Left ventricle myocardium inferior (tissue), 1 donor: Measurements from ENCODE around the gene HERC2. TPM values are rescaled to one million over a fixed set of nuclear protein-coding genes. Genes with fewer than 3 reads are reported as not detected.
"Not testable (repeated sequence)": the region's sequence is repeated elsewhere in the genome, so short reads cannot be mapped to it uniquely, and the experiment has no call there.

Experiments used
- DNase-seq: peaks from one replicate; pipeline ENCODE4 v3.0.0-alpha.2; 2020
- H3K27ac ChIP-seq: fragments of 200-600 bp; replicated peaks from 2 replicates; pipeline ENCODE4 v1.8.0; 2021
- H3K27me3 ChIP-seq: fragments of 200-600 bp; 2 replicates; pipeline ENCODE4 v1.8.0; 2021; ENCODE audit warnings: low read depth
- H3K36me3 ChIP-seq: fragments of 200-600 bp; 2 replicates; pipeline ENCODE4 v1.8.0; 2021
- H3K4me1 ChIP-seq: fragments of 200-600 bp; 2 replicates; pipeline ENCODE4 v1.8.0; 2021
- H3K4me3 ChIP-seq: fragments of 200-600 bp; 2 replicates; pipeline ENCODE4 v1.8.0; 2021; ENCODE audit warnings: mild to moderate bottlenecking, moderate library complexity
- H3K9me3 ChIP-seq: fragments of 200-600 bp; replicated peaks from 2 replicates; pipeline ENCODE4 v1.8.0; 2021
- intact Hi-C: fragments of 100-400 bp; cut with micrococcal nuclease; formaldehyde crosslinking; loops from one replicate; pipeline ENCODE4 v1.11.0; 2022
- total RNA-seq: library from RNA; stranded (reverse); fragmentation: NEBNext Ultra II Directional; extraction: Animal tissue kit (Norgen Biotek cat#: 25700); gene quantifications from one replicate; pipeline ENCODE4 v1.2.1, GENCODE V29; 2021
- TF ChIP-seq, protein P1 (sequence below): fragments of 200-600 bp; IDR thresholded peaks from 2 replicates; pipeline ENCODE4 v1.8.0; 2021; ENCODE audit warnings: antibody characterized with exemption, mild to moderate bottlenecking, borderline replicate concordance
- donor health status: DM: no; HTN: yes; CAD: no; lungs with severe emphysema.

The HERC2 gene
- total RNA-seq, 1 donor from 2014 or later = 45.8 TPM

DNA sequence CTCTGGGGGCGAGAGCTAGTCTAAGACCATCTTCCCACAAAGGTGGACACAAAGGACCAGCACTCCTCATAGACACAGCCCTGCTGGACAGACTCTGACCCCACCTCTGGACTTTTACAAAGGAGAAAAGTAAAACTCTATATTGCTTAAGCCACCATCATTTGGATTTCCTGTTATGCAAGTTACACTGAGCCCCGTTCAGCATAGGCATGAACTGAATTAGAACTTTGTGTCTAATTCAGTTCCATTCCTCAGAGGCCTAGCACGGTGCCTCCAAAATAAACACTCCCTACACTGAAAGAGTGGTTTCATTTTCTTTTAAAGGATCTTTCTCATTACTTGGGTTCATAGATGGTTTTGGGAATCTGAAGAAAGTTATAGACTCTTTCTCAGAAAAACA, 143.7 kb downstream of the HERC2 start:
- no peak for DNase-seq
- peak overlapping the region; percentile 31 for H3K27ac ChIP-seq
- no peak overlapping the region for H3K4me3 ChIP-seq
- TF ChIP-seq, protein P1, sequence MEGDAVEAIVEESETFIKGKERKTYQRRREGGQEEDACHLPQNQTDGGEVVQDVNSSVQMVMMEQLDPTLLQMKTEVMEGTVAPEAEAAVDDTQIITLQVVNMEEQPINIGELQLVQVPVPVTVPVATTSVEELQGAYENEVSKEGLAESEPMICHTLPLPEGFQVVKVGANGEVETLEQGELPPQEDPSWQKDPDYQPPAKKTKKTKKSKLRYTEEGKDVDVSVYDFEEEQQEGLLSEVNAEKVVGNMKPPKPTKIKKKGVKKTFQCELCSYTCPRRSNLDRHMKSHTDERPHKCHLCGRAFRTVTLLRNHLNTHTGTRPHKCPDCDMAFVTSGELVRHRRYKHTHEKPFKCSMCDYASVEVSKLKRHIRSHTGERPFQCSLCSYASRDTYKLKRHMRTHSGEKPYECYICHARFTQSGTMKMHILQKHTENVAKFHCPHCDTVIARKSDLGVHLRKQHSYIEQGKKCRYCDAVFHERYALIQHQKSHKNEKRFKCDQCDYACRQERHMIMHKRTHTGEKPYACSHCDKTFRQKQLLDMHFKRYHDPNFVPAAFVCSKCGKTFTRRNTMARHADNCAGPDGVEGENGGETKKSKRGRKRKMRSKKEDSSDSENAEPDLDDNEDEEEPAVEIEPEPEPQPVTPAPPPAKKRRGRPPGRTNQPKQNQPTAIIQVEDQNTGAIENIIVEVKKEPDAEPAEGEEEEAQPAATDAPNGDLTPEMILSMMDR = no peak
- peaks cover 16% of the 10 kb centered on the region for H3K4me1 ChIP-seq
- H3K36me3 ChIP-seq = peaks cover 80% of the 10 kb centered on the region
- intact Hi-C loops = no loop called here
- H3K9me3 ChIP-seq = no peaks in the 10 kb centered on the region
- H3K27me3 ChIP-seq = no peaks in the 10 kb centered on the region

DNA sequence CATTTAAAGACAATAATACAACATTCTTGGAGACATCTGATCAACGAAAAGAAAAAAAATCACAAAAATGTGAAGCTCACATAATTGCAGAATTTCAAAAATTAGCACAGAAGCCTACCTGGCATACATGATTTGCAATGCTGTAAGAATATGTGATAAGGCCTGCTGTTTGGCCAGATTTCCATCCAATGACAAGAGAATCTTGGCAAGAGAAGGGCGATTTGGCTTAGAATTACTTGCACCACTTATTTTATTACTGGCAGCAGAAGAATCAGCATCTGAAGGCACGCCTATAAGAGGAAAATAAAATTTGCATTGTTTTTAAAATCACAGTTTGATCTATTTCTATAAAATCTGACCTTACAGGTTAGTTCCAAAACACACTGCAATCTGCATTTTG, 152.6 kb downstream of the HERC2 start:
- Histone ChIP-seq H3K36me3 (peaks cover 86% of the 10 kb centered on the region), H3K27me3 (no peaks in the 10 kb centered on the region), H3K9me3 (no peaks in the 10 kb centered on the region), H3K4me3 (no peak overlapping the region), H3K4me1 (peaks cover 32% of the 10 kb centered on the region), H3K27ac (no peak overlapping the region)
- DNase-seq = no peak
- TF ChIP-seq, protein P1 = no peak
- intact Hi-C loops = no loop called here

DNA sequence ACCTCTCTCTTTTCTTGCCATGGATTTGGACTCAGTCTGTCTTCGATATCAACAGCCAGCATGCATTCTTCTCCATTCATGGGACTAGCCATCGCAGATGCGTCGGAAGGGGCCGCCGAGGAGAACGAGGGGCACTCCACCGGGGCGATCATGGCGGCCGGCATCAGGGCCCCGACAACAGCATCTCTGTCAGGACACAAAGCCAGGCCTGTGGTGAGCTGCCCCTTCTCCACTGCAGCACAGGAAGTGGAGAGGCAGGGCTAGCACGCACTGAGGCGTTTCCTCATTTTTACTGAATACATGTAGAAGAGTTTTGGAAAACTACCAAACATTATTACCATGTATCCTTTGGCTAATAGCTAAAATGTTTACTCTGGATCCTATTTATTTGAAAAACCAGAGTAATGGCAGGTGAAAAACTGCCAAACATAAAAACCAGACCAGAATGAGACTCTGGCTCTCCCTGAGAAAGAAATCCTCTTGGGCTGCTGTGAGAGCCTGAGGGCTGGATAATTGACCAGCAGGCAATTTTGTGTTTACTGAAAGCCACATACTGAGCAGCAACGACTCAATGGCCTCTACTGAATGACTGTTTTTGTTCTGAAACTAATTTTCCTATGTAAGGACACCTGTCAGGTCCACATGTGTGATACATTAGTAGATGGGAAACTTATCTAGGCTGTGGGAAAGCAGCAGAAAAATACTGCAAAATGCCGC, 153.4 kb downstream of the HERC2 start:
- Histone ChIP-seq H3K36me3 (peaks cover 88% of the 10 kb centered on the region), H3K4me1 (peaks cover 32% of the 10 kb centered on the region)
- H3K4me3 ChIP-seq, intact Hi-C loops, DNase-seq, H3K9me3 ChIP-seq, H3K27ac ChIP-seq, H3K27me3 ChIP-seq: not testable (repeated sequence)

DNA sequence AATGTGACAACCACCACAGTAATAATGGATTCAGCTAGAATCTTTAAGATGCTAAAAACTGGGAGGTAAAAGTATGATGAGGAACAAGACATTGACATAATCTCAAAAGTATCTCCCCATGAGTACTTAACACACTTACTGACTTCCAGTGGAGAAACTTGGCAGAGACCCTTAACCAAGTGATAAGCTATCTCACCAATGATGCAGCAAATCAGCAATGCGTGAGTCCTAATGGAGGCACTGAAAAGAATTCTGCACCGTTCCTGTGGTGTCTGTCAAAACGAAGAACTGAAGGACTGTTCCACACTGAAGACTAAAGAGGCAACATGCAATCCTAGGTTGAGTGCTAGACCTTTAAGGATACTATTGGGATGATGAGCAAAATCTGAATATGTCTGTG, 154.9 kb downstream of the HERC2 start:
- Histone ChIP-seq H3K4me3 (no peak overlapping the region), H3K9me3 (no peaks in the 10 kb centered on the region), H3K36me3 (peaks cover 90% of the 10 kb centered on the region), H3K27ac (no peak overlapping the region), H3K27me3 (no peaks in the 10 kb centered on the region), H3K4me1 (peaks cover 32% of the 10 kb centered on the region)
- no peak for DNase-seq
- TF ChIP-seq, protein P1 = no peak
- intact Hi-C loops = no loop called here

DNA sequence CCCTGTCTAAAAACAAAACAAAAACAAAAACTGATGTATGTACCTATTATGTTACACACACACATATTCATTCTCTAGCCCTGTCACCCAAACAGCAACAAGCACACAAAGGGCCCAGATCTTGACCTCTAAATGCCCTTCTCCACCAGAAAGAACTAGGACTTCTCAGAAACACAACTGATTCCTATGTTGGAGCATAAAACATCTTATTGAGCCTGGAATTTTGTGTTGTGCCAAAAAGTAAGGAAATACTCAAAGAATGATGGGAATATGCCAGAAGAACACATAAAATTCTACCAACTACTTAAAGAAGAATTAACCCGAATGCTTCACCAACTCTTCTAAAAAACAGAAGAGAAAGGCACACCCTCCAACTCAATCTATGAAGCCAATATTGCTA, 156.2 kb downstream of the HERC2 start:
- intact Hi-C loops = no loop called here
- TF ChIP-seq, protein P1 = no peak
- Histone ChIP-seq H3K27me3 (no peaks in the 10 kb centered on the region), H3K36me3 (peaks cover 92% of the 10 kb centered on the region), H3K4me1 (peaks cover 32% of the 10 kb centered on the region), H3K27ac (no peak overlapping the region), H3K9me3 (no peaks in the 10 kb centered on the region), H3K4me3 (no peak overlapping the region)
- DNase-seq = no peak

DNA sequence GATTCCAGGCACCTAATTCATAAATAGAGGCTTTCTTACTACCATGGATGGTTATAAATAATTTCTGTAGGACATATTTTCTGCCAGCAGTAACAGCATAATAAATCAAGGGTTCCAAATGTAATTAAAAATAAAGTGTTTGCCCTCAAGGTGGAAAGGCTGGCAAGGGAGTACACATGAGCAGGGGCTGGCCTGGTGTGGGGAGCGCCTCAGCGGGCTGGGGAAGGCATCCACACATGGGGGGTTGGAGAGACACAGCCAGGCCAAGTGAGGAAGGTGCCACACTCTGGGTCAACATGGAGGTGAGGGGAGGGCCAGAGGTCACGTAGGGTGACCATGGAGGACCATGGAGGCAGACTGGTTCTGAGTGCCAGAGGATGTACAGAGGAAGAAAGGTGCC, 157.1 kb downstream of the HERC2 start:
- TF ChIP-seq, protein P1 = no peak
- intact Hi-C loops = no loop called here
- Histone ChIP-seq H3K9me3 (no peaks in the 10 kb centered on the region), H3K36me3 (peaks cover 96% of the 10 kb centered on the region), H3K4me1 (peaks cover 27% of the 10 kb centered on the region), H3K4me3 (no peak overlapping the region), H3K27me3 (no peaks in the 10 kb centered on the region), H3K27ac (no peak overlapping the region)
- DNase-seq = no peak
